Heart left ventricle (tissue), 13 donors: ENCODE measurements around the gene C6orf47.

Source experiments
- CTCF ChIP-seq, 12 donors: fragments of 200-600 bp; sonication (generic) in 4 of 12; IDR thresholded peaks; one replicate each; pipeline versions ENCODE4 v1.5.0 to v1.8.0; 2018 to 2022; ENCODE audit warnings: antibody characterized with exemption in 12 of 12, mild to moderate bottlenecking in 5 of 12
- POLR2A ChIP-seq, 2 donors: fragments of 450-650 bp; IDR thresholded peaks; one replicate each; pipeline ENCODE4 v1.6.1; 2017; ENCODE audit warnings: antibody characterized with exemption in 2 of 2, mild to moderate bottlenecking in 2 of 2, moderate library complexity in 2 of 2
- donor health status: ischemic (EF 13 %, LVEDD 7.1; RV severe dilation, severe dysfunction).
- donor health status: DM: no; HTN: yes; CAD: no.
- donor health status: DM: no; HTN: no; CAD: no.
- donor health status: ischemic (EF 25% LVEDD 6.9; RV normal size, moderate dysfunction).
- donor health status: ischemic (EF 25% LVEDD 5.7; RV mildly dilated, moderate dysfunction).
- donor health status: ischemic (EF 35%, LVEDD 5.7; RV mildly dilated, moderate dysfunction).
- donor health status: nonischemic (EF 11% LVEDD 7.7; RV severe dilation, severe dysfunction).
- donor health status: DM: yes; HTN: yes; CAD: no.
- donor health status: PGD.
- donor health status: ischemic (EF 29% LVEDD 5.4; RV normal size, mild dysfunction).
- donor health status: nonischemic (EF 23%, LVEDD 6.1; RV moderate dilation, normal function).

- no peak for TF ChIP-seq CTCF (IDR thresholded peaks at IDR 0.05)
- no peak for TF ChIP-seq POLR2A (IDR thresholded peaks at IDR 0.05)
Measured at GRCh38 chr6:31642798-31643570, 17.6 kb downstream of the C6orf47 start.
